ENCODE results near the gene GLO1.

- no peak for TF ChIP-seq CTCF (IDR thresholded peaks at IDR 0.05 in 4 of 5, conservative IDR thresholded peaks at IDR 0.05 in 1 of 5)
- TF ChIP-seq POLR2A (IDR thresholded peaks at IDR 0.05): no peak
Measured at GRCh38 chr6:38648629-38649028, 54.3 kb downstream of the GLO1 start.
